Endothelial cell of umbilical vein (primary cell): ENCODE results near the gene BMAL2. TPM values are rescaled to one million over a fixed set of nuclear protein-coding genes. Genes with fewer than 3 reads are reported as not detected.

ENCODE experiments used
- BruUV-seq: library from RNA; stranded (reverse); fragments of 400-500 nt; replicated peaks from 2 replicates; lab custom pipeline; 2021; lab: Mats Ljungman, UMichigan
- CTCF ChIA-PET: fragments of 300-600, 350-600 bp; sonication (Branson Sonifier 250); formaldehyde crosslinking; loops from one replicate; lab custom pipeline; 2021; ENCODE audit warnings: antibody characterized with exemption, inconsistent platforms; lab: Charles Lee
- POLR2A ChIA-PET: fragments of 300-600, 350-600 bp; sonication (Branson Sonifier 250); formaldehyde crosslinking; loops from one replicate; lab custom pipeline; 2021; ENCODE audit warnings: antibody characterized with exemption, inconsistent platforms; lab: Charles Lee
- DNase-seq: peaks from one replicate; pipeline ENCODE4 v3.0.0-alpha.2; 2011; ENCODE audit warnings: low read depth, low spot score
- FAIRE-seq: peaks from 2 replicates; lab custom pipeline; 2011; peaks lifted over from hg19 to GRCh38; lab: Jason Lieb, UNC
- H2AFZ ChIP-seq: 2 replicates; pipeline ENCODE4 v1.6.0; 2012; ENCODE audit warnings: low read depth, low read length, control low read depth, inconsistent platforms
- H3K27ac ChIP-seq: 2 replicates; pipeline ENCODE4 v1.5.1; 2011; ENCODE audit warnings: low read depth, mild to moderate bottlenecking, control low read depth, low read length, moderate library complexity; ENCODE audit not compliant: insufficient read depth
- H3K27me3 ChIP-seq, 2 experiments: 2 replicates each; pipeline versions ENCODE4 v1.6.0 to v1.6.1; 2011; ENCODE audit warnings: low read length in 2 of 2, mixed read lengths in 1 of 2; ENCODE audit not compliant: control insufficient read depth in 2 of 2, insufficient read depth in 2 of 2
- H3K36me3 ChIP-seq, 2 experiments: 2 replicates in 1 of 2; 3 replicates in 1 of 2; pipeline ENCODE4 v1.5.1; 2011; ENCODE audit warnings: low read length in 2 of 2, mild to moderate bottlenecking in 1 of 2, moderate library complexity in 1 of 2; ENCODE audit not compliant: control insufficient read depth in 2 of 2, insufficient read depth in 2 of 2; ENCODE audit errors: extremely low read depth in 1 of 2
- H3K4me1 ChIP-seq: 3 replicates; pipeline ENCODE4 v1.5.1; 2011; ENCODE audit warnings: mild to moderate bottlenecking, low read length; ENCODE audit not compliant: control insufficient read depth, insufficient read depth; ENCODE audit errors: extremely low read depth
- H3K4me2 ChIP-seq: 2 replicates; pipeline ENCODE4 v1.6.1; 2011; ENCODE audit warnings: low read length, control low read depth, mixed read lengths; ENCODE audit not compliant: insufficient read depth
- H3K4me3 ChIP-seq, 3 experiments: fragments of 200-600 bp in 1 of 3; sonication (generic), shearing (Covaris generic) in 1 of 3; replicated peaks in 1 of 3; 2 replicates each; pipeline ENCODE4 v1.5.1; 2011 to 2016; ENCODE audit warnings: control low read depth in 3 of 3, low read length in 3 of 3, mild to moderate bottlenecking in 2 of 3, inconsistent platforms in 1 of 3, low read depth in 1 of 3, moderate library complexity in 1 of 3; ENCODE audit not compliant: insufficient read depth in 1 of 3
- H3K79me2 ChIP-seq: 2 replicates; pipeline ENCODE4 v1.6.0; 2012; ENCODE audit warnings: low read length, inconsistent platforms; ENCODE audit not compliant: control insufficient read depth, insufficient read depth
- H3K9ac ChIP-seq: replicated peaks from 2 replicates; pipeline ENCODE3; 2011; ENCODE audit warnings: low read length, control low read depth; ENCODE audit not compliant: insufficient read depth; ENCODE audit errors: extremely low read depth
- H3K9me1 ChIP-seq: replicated peaks from 3 replicates; pipeline ENCODE4 v1.6.0; 2011; ENCODE audit warnings: mild to moderate bottlenecking, low read length; ENCODE audit not compliant: control insufficient read depth, insufficient read depth; ENCODE audit errors: extremely low read depth
- H3K9me3 ChIP-seq: replicated peaks from 2 replicates; pipeline ENCODE4 v1.5.1; 2012; ENCODE audit warnings: low read length, inconsistent platforms; ENCODE audit not compliant: control insufficient read depth, insufficient read depth
- H4K20me1 ChIP-seq: replicated peaks from 2 replicates; pipeline ENCODE3; 2011; ENCODE audit warnings: mild to moderate bottlenecking, low read length; ENCODE audit not compliant: control insufficient read depth, insufficient read depth; ENCODE audit errors: extremely low read depth
- CTCF ChIP-seq, 2 donors: IDR thresholded peaks; 1 replicate in 1 of 2; 2 replicates in 1 of 2; pipeline ENCODE4 v1.5.1; 2011; ENCODE audit warnings: low read length in 2 of 2, mild to moderate bottlenecking in 2 of 2, moderate library complexity in 2 of 2, control low read depth in 1 of 2, inconsistent platforms in 1 of 2, low read depth in 1 of 2; ENCODE audit not compliant: insufficient read depth in 1 of 2; ENCODE audit errors: extremely low read depth in 1 of 2
- GATA2 ChIP-seq: IDR thresholded peaks from 2 replicates; pipeline ENCODE4 v1.7.0; 2011; ENCODE audit warnings: low read depth, mild to moderate bottlenecking, moderate library complexity, mixed read lengths, low read length; ENCODE audit not compliant: insufficient read length, insufficient read depth
- JUN ChIP-seq: IDR thresholded peaks from 2 replicates; pipeline ENCODE4 v1.6.1; 2011; ENCODE audit warnings: borderline replicate concordance, low read depth; ENCODE audit not compliant: insufficient read length, insufficient read depth
- POLR2A ChIP-seq: IDR thresholded peaks from 2 replicates; pipeline ENCODE4 v1.6.1; 2012; ENCODE audit warnings: low read depth, mild to moderate bottlenecking, control low read depth, low read length
- dilution Hi-C: fragments of 300-500 bp; cut with MboI; formaldehyde crosslinking; loops from one replicate; pipeline ENCODE4 v1.15.0; 2019; ENCODE audit warnings: low sequenced_read_pairs; ENCODE audit not compliant: extremely low pct_ligation_motif_present
- intact Hi-C: fragments of 100-400 bp; cut with micrococcal nuclease; formaldehyde crosslinking; loops from one replicate; pipeline ENCODE4 v1.10.0; 2022
- polyA plus RNA-seq, 4 experiments: library from polyadenylated mRNA; depleted of rRNA in 3 of 4; stranded (reverse) in 3 of 4; unstranded in 1 of 4; fragments of >200 nt; gene quantifications; 2 replicates each; pipeline versions ENCODE4 v1.2.1 to v1.2.3, GENCODE V29; 2011 to 2012; ENCODE audit warnings: missing spikeins in 1 of 4
- total RNA-seq: library from RNA; stranded (reverse); gene quantifications from 2 replicates; pipeline ENCODE4 v1.2.3, GENCODE V29; 2021

The BMAL2 gene
- total and polyA plus RNA-seq, 2 donors (not counting 3 experiments of a cell fraction or from before 2014, with no cell fraction given) = 5.9 to 33.3 TPM

- Histone ChIP-seq H3K4me2 (no peak overlapping the region), H3K9me3 (no peaks in the 10 kb centered on the region), H3K4me3 (no peak overlapping the region), H4K20me1 (no peaks in the 10 kb centered on the region), H3K27me3 (no peaks in the 10 kb centered on the region), H3K9ac (no peak overlapping the region), H3K79me2 (no peaks in the 10 kb centered on the region), H3K9me1 (no peaks in the 10 kb centered on the region), H3K4me1 (peaks cover 6% of the 10 kb centered on the region), H3K27ac (no peak overlapping the region), H3K36me3 (peaks cover 2 to 12% of the 10 kb centered on the region in 2 experiments), H2AFZ (no peak overlapping the region)
- intact Hi-C loops = loop anchor here (10.0 kb wide), 1 partner anchor 449 kb away; no protein-coding TSS in a partner anchor
- no peak for DNase-seq
- FAIRE-seq = no peak
- CTCF ChIA-PET = interaction anchor here (0.6 to 8.1 kb wide), 9 partner anchors 14 to 462 kb away, joined by 3 to 268 read pairs (median 21); partner anchors contain the start of genes STK38L and TM7SF3
- POLR2A ChIA-PET = no interaction called here
- no peak for TF ChIP-seq JUN
- no peak for TF ChIP-seq POLR2A
- TF ChIP-seq CTCF (IDR thresholded peaks at IDR 0.05; ENCODE audit: extremely low read depth in 1 of 2, insufficient read depth in 1 of 2, low read depth in 1 of 2, low read length in 2 of 2) = no peak
- no peak for TF ChIP-seq GATA2
- dilution Hi-C loops = no loop called here
- no TSS peak for BruUV-seq
These were observed 29.2 kb upstream of the BMAL2 start for GRCh38 chr12:27303139-27304111.
